ENCODE data around the gene ICE2.

GRCh38 chr15:60425461-60425860 lies 53.5 kb downstream of the ICE2 start:
- TF ChIP-seq, protein P1, sequence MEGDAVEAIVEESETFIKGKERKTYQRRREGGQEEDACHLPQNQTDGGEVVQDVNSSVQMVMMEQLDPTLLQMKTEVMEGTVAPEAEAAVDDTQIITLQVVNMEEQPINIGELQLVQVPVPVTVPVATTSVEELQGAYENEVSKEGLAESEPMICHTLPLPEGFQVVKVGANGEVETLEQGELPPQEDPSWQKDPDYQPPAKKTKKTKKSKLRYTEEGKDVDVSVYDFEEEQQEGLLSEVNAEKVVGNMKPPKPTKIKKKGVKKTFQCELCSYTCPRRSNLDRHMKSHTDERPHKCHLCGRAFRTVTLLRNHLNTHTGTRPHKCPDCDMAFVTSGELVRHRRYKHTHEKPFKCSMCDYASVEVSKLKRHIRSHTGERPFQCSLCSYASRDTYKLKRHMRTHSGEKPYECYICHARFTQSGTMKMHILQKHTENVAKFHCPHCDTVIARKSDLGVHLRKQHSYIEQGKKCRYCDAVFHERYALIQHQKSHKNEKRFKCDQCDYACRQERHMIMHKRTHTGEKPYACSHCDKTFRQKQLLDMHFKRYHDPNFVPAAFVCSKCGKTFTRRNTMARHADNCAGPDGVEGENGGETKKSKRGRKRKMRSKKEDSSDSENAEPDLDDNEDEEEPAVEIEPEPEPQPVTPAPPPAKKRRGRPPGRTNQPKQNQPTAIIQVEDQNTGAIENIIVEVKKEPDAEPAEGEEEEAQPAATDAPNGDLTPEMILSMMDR (IDR thresholded peaks at IDR 0.05) = no peak
- no peak for TF ChIP-seq POLR2A (IDR thresholded peaks at IDR 0.05)
